ENCODE data around the gene MYZAP. TPM values are rescaled to one million over a fixed set of nuclear protein-coding genes. Genes with fewer than 3 reads are reported as not detected.

The MYZAP gene
- total and polyA plus RNA-seq, 2 experiments from 2014 or later: 1.0 to 1.5 TPM

GRCh38 chr15:57680021-57680420 is 88.3 kb downstream of the MYZAP start:
- Histone ChIP-seq H3K79me2 (replicated peaks; ENCODE audit: insufficient read depth) (no peaks in the 10 kb centered on the region), H3K4me2 (no peak overlapping the region), H3K4me1 (ENCODE audit: insufficient read depth) (no peaks in the 10 kb centered on the region; the same call in 1 of the 2 replicates), H3K9me2 (ENCODE audit: insufficient read depth) (peaks cover 11% of the 10 kb centered on the region; the same call in 1 of the 2 replicates), H3K27me3 (ENCODE audit: insufficient read depth) (no peaks in the 10 kb centered on the region), H3K27ac (ENCODE audit: low read depth) (no peak overlapping the region), H4K20me1 (replicated peaks; ENCODE audit: insufficient read depth) (no peaks in the 10 kb centered on the region), H3K4me3 (no peak overlapping the region), H2AFZ (no peak overlapping the region), H3F3A (replicated peaks; ENCODE audit: low read depth) (no peaks in the 10 kb centered on the region), H3K36me3 (ENCODE audit: insufficient read depth) (no peaks in the 10 kb centered on the region)
- H3K36me3 Mint-ChIP-seq (ENCODE audit: low read depth): no peaks in the 10 kb centered on the region
- TF ChIP-seq, protein P1, sequence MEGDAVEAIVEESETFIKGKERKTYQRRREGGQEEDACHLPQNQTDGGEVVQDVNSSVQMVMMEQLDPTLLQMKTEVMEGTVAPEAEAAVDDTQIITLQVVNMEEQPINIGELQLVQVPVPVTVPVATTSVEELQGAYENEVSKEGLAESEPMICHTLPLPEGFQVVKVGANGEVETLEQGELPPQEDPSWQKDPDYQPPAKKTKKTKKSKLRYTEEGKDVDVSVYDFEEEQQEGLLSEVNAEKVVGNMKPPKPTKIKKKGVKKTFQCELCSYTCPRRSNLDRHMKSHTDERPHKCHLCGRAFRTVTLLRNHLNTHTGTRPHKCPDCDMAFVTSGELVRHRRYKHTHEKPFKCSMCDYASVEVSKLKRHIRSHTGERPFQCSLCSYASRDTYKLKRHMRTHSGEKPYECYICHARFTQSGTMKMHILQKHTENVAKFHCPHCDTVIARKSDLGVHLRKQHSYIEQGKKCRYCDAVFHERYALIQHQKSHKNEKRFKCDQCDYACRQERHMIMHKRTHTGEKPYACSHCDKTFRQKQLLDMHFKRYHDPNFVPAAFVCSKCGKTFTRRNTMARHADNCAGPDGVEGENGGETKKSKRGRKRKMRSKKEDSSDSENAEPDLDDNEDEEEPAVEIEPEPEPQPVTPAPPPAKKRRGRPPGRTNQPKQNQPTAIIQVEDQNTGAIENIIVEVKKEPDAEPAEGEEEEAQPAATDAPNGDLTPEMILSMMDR (conservative IDR thresholded peaks at IDR 0.05; ENCODE audit: low read depth in 2 of 2): no peak
- no peak for TF ChIP-seq ZNF462 (CRISPR knock-in tag; IDR thresholded peaks at IDR 0.05)
- no peak for TF ChIP-seq CREB1 (CRISPR knock-in tag; IDR thresholded peaks at IDR 0.05; ENCODE audit: low read depth)
- TF ChIP-seq STAT1 (IDR thresholded peaks at IDR 0.05; ENCODE audit: unreplicated experiment): no peak
- TF ChIP-seq, protein P2, sequence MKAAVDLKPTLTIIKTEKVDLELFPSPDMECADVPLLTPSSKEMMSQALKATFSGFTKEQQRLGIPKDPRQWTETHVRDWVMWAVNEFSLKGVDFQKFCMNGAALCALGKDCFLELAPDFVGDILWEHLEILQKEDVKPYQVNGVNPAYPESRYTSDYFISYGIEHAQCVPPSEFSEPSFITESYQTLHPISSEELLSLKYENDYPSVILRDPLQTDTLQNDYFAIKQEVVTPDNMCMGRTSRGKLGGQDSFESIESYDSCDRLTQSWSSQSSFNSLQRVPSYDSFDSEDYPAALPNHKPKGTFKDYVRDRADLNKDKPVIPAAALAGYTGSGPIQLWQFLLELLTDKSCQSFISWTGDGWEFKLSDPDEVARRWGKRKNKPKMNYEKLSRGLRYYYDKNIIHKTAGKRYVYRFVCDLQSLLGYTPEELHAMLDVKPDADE (IDR thresholded peaks at IDR 0.05): no peak
- TF ChIP-seq REST (IDR thresholded peaks at IDR 0.05; ENCODE audit: unreplicated experiment): no peak
- no peak for TF ChIP-seq EZH2 (IDR thresholded peaks at IDR 0.05; ENCODE audit: low read depth, unreplicated experiment)
- TF ChIP-seq EZH2phosphoT487 (IDR thresholded peaks at IDR 0.05; ENCODE audit: unreplicated experiment): no peak
- TF ChIP-seq NANOG (IDR thresholded peaks at IDR 0.05; ENCODE audit: borderline replicate concordance): no peak
- TF ChIP-seq ZNF331 (CRISPR knock-in tag; IDR thresholded peaks at IDR 0.05; ENCODE audit: low read depth): no peak
- no peak for TF ChIP-seq POLR2AphosphoS5 (IDR thresholded peaks at IDR 0.05; ENCODE audit: low read depth)
- H3K9me3 Mint-ChIP-seq: no peaks in the 10 kb centered on the region
- no peak for ATAC-seq
- H3K27ac Mint-ChIP-seq: no peak overlapping the region
- H3K4me3 Mint-ChIP-seq: no peak overlapping the region
- DNase-seq (ENCODE audit: low spot score): no peak
- H3K27me3 Mint-ChIP-seq (ENCODE audit: insufficient read depth, low read depth, poor library complexity): no peaks in the 10 kb centered on the region
- peaks cover 3% of the 10 kb centered on the region; the same call in 1 of the 3 replicates for H3K4me1 Mint-ChIP-seq
